HCT116 (cell line): ENCODE measurements around the gene PPP2R5C. TPM values are rescaled to one million over a fixed set of nuclear protein-coding genes. Genes with fewer than 3 reads are reported as not detected.

Source experiments
- ATAC-seq: fragments of 200-7000 bp; cut with Tn5 transposase; 2 replicates; pipeline ENCODE4 v1.9.1; 2020; ENCODE audit warnings: mild to moderate bottlenecking, moderate library complexity
- BruUV-seq: library from RNA; stranded (reverse); fragments of 400-500 nt; replicated peaks from 2 replicates; lab custom pipeline; 2021; lab: Mats Ljungman, UMichigan
- CTCF ChIA-PET: fragments of 300-600 bp; sonication (Branson Sonifier 250); formaldehyde crosslinking; loops from one replicate; lab custom pipeline; 2021; ENCODE audit warnings: antibody characterized with exemption; lab: Charles Lee
- POLR2A ChIA-PET: fragments of 300-600, 350-600 bp; sonication (Branson Sonifier 250); formaldehyde crosslinking; loops from one replicate; lab custom pipeline; 2021; ENCODE audit warnings: antibody characterized with exemption; lab: Charles Lee
- RAD21 ChIA-PET, 2 experiments: fragments of 300-600 bp; sonication (Branson Sonifier 250); formaldehyde crosslinking; loops; one replicate each; lab custom pipeline; 2023; ENCODE audit warnings: low total read pairs in 2 of 2; ENCODE audit not compliant: uncharacterized antibody in 2 of 2, unreplicated experiment in 2 of 2, low non-redundant PET in 1 of 2; lab: Charles Lee
- DNase-seq: peaks from one replicate; pipeline ENCODE4 v3.0.0-alpha.2; 2010; ENCODE audit warnings: low read depth, low spot score
- H2AFZ ChIP-seq: fragments of 200-600 bp; shearing (Covaris generic), sonication (generic); 2 replicates; pipeline ENCODE4 v1.6.1; 2017; ENCODE audit warnings: low read depth, mixed run types, mixed read lengths, antibody characterized with exemption, low read length; ENCODE audit not compliant: poor library complexity, severe bottlenecking
- H3K27ac ChIP-seq: 2 replicates; pipeline ENCODE4 v1.5.1; 2012; ENCODE audit warnings: low read depth, low read length
- H3K27me3 ChIP-seq: fragments of 200-600 bp; sonication (generic); 2 replicates; pipeline ENCODE4 v1.6.1; 2016; ENCODE audit warnings: mixed run types, low read length, mixed read lengths; ENCODE audit not compliant: insufficient read depth
- H3K36me3 ChIP-seq, 2 experiments: fragments of 200-500 bp in 1 of 2; fragments of 200-600 bp in 1 of 2; sonication (Bioruptor generic) in 1 of 2; sonication (generic) in 1 of 2; 2 replicates each; pipeline versions ENCODE4 v1.5.1 to v1.6.1; 2014 to 2016; ENCODE audit warnings: low read length in 2 of 2, inconsistent platforms in 1 of 2, mixed read lengths in 1 of 2, mixed run types in 1 of 2; ENCODE audit not compliant: insufficient read depth in 2 of 2, control insufficient read depth in 1 of 2
- H3K4me1 ChIP-seq, 2 experiments: fragments of 200-600 bp in 1 of 2; sonication (generic) in 1 of 2; 2 replicates each; pipeline versions ENCODE4 v1.5.1 to v1.6.1; 2012 to 2017; ENCODE audit warnings: low read length in 2 of 2, inconsistent platforms in 1 of 2, mild to moderate bottlenecking in 1 of 2, mixed read lengths in 1 of 2, mixed run types in 1 of 2, moderate library complexity in 1 of 2; ENCODE audit not compliant: insufficient read depth in 2 of 2, control insufficient read depth in 1 of 2
- H3K4me2 ChIP-seq: fragments of 200-600 bp; sonication (generic); 2 replicates; pipeline ENCODE4 v1.6.1; 2017; ENCODE audit warnings: mixed run types, low read length, mixed read lengths
- H3K4me3 ChIP-seq, 2 experiments: fragments of 200-600 bp in 1 of 2; sonication (generic) in 1 of 2; replicated peaks in 1 of 2; 2 replicates each; pipeline ENCODE4 v1.5.1; 2011 to 2016; ENCODE audit warnings: low read length in 2 of 2, control low read depth in 1 of 2, low read depth in 1 of 2, mild to moderate bottlenecking in 1 of 2, mixed read lengths in 1 of 2, mixed run types in 1 of 2
- H3K79me2 ChIP-seq: fragments of 200-600 bp; sonication (generic); 2 replicates; pipeline ENCODE4 v1.6.1; 2017; ENCODE audit warnings: mild to moderate bottlenecking, mixed run types, low read length, moderate library complexity, mixed read lengths; ENCODE audit not compliant: insufficient read depth
- H3K9ac ChIP-seq: fragments of 200-600 bp; sonication (generic); 2 replicates; pipeline ENCODE4 v1.6.1; 2016; ENCODE audit warnings: low read length, mixed read lengths
- H3K9me2 ChIP-seq: fragments of 200-600 bp; sonication (generic), shearing (Covaris generic); 2 replicates; pipeline ENCODE4 v1.6.1; 2017; ENCODE audit warnings: mixed run types, mild to moderate bottlenecking, moderate library complexity; ENCODE audit not compliant: insufficient read depth
- H3K9me3 ChIP-seq, 2 experiments: fragments of 200-500 bp in 1 of 2; fragments of 200-600 bp in 1 of 2; sonication (Bioruptor generic) in 1 of 2; sonication (generic) in 1 of 2; 2 replicates each; pipeline ENCODE4 v1.6.1; 2014 to 2017; ENCODE audit warnings: low read length in 2 of 2, mixed read lengths in 2 of 2, inconsistent platforms in 1 of 2, low read depth in 1 of 2, mild to moderate bottlenecking in 1 of 2, mixed run types in 1 of 2, moderate library complexity in 1 of 2; ENCODE audit not compliant: control insufficient read depth in 1 of 2, insufficient read depth in 1 of 2
- H4K20me1 ChIP-seq: fragments of 200-600 bp; sonication (generic), shearing (Covaris generic); 2 replicates; pipeline ENCODE4 v1.6.1; 2017; ENCODE audit warnings: mixed run types, mild to moderate bottlenecking, moderate library complexity; ENCODE audit not compliant: insufficient read depth
- ATF3 ChIP-seq: IDR thresholded peaks from 2 replicates; pipeline ENCODE4 v1.6.1; 2012
- ELF1 ChIP-seq: IDR thresholded peaks from 2 replicates; pipeline ENCODE4 v1.6.1; 2012; ENCODE audit warnings: low read depth, borderline replicate concordance
- MAX ChIP-seq: IDR thresholded peaks from 2 replicates; pipeline ENCODE4 v1.6.1; 2012
- RAD21 ChIP-seq: IDR thresholded peaks from 2 replicates; pipeline ENCODE4 v1.6.1; 2012; ENCODE audit warnings: low read depth, mild to moderate bottlenecking
- ZBTB33 ChIP-seq: IDR thresholded peaks from 2 replicates; pipeline ENCODE4 v1.6.1; 2011; ENCODE audit warnings: mild to moderate bottlenecking, low read length, moderate library complexity; ENCODE audit not compliant: insufficient replicate concordance; ENCODE audit errors: extremely low read depth
- ZFX ChIP-seq: fragments of 450-650 bp; IDR thresholded peaks from 2 replicates; pipeline ENCODE4 v1.6.1; 2017
- intact Hi-C: fragments of 100-400 bp; cut with micrococcal nuclease; formaldehyde crosslinking; loops from 2 replicates; pipeline ENCODE4 v1.10.0; 2022
- total RNA-seq: library from RNA; stranded (reverse); gene quantifications from one replicate; pipeline ENCODE4 v1.2.1, GENCODE V29; 2021; ENCODE audit not compliant: unreplicated experiment

The PPP2R5C gene
- total RNA-seq, 1 experiment from 2014 or later: 117 TPM

GRCh38 chr14:101810897-101811621 lies 49.5 kb downstream of the PPP2R5C start:
- Histone ChIP-seq H3K4me1 (peaks cover 7 to 28% of the 10 kb centered on the region in 2 experiments; a peak in 3 of 4 replicates), H3K9me3 (no peaks in the 10 kb centered on the region), H4K20me1 (no peaks in the 10 kb centered on the region), H3K27me3 (no peaks in the 10 kb centered on the region), H3K9ac (peak overlapping the region; percentile 82), H2AFZ (no peak overlapping the region), H3K36me3 (no peaks in the 10 kb centered on the region), H3K4me2 (peak overlapping the region; percentile 67), H3K27ac (no peak overlapping the region; the same call in 1 of the 2 replicates), H3K79me2 (peaks cover 59% of the 10 kb centered on the region), H3K4me3 (peak overlapping the region; percentile 75 to 76), H3K9me2 (no peaks in the 10 kb centered on the region)
- DNase-seq (no peak), ATAC-seq (no peak)
- POLR2A ChIA-PET: interaction anchor here (3.8 kb wide), 1 partner anchor 137 kb away, joined by 10 read pairs; no protein-coding TSS in a partner anchor
- intact Hi-C loops: no loop called here
- TF ChIP-seq ELF1: no peak
- TF ChIP-seq ZBTB33: no peak
- TF ChIP-seq ATF3: no peak
- BruUV-seq: no TSS peak
- CTCF ChIA-PET: interaction anchor here (0.6 to 2.4 kb wide), 3 partner anchors 40 to 143 kb away, joined by 3 to 10 read pairs (median 7); no protein-coding TSS in a partner anchor
- RAD21 ChIA-PET: no interaction called here

- no peaks in the 10 kb centered on the region for H3K9me3 ChIP-seq
- no peak overlapping the region for H3K4me3 ChIP-seq
- intact Hi-C loops: no loop called here
- POLR2A ChIA-PET: interaction anchor here (0.6 kb wide), 1 partner anchor 52 kb away, joined by 3 read pairs; no protein-coding TSS in a partner anchor
- no peaks in the 10 kb centered on the region for H4K20me1 ChIP-seq
- ATAC-seq: no peak
- no TSS peak for BruUV-seq
- no peak overlapping the region for H3K4me2 ChIP-seq
- no peak for DNase-seq
- no peak overlapping the region for H3K9ac ChIP-seq
- peaks cover 67% of the 10 kb centered on the region for H3K79me2 ChIP-seq
- TF ChIP-seq MAX: no peak
- no peak for TF ChIP-seq RAD21
- no peak for TF ChIP-seq ZFX
- no peaks in the 10 kb centered on the region for H3K36me3 ChIP-seq
- RAD21 ChIA-PET: no interaction called here
- CTCF ChIA-PET: no interaction called here
- no peak overlapping the region for H2AFZ ChIP-seq
- H3K27ac ChIP-seq: no peak overlapping the region
- no peaks in the 10 kb centered on the region for H3K9me2 ChIP-seq
- peaks cover 7 to 28% of the 10 kb centered on the region in 2 experiments; a peak in 3 of 4 replicates for H3K4me1 ChIP-seq
- no peaks in the 10 kb centered on the region for H3K27me3 ChIP-seq
These were observed 50.6 kb downstream of the PPP2R5C start for GRCh38 chr14:101812071-101812470.
